GM12878 (cell line): ENCODE results near the gene CDC42BPB. TPM values are rescaled to one million over a fixed set of nuclear protein-coding genes. Genes with fewer than 3 reads are reported as not detected.

Source experiments
- E2F4 ChIP-seq: IDR thresholded peaks from 2 replicates; pipeline ENCODE4 v1.6.1; 2012; ENCODE audit warnings: low read depth, low read length, improper control_type of control experiment
- E2F8 ChIP-seq: fragments of 450-650 bp; IDR thresholded peaks from 2 replicates; pipeline ENCODE4 v1.6.1; 2018; ENCODE audit warnings: mild to moderate bottlenecking, low read depth, moderate library complexity; ENCODE audit not compliant: partially characterized antibody
- ETV6 ChIP-seq, 2 experiments: fragments of 450-650 bp in 1 of 2; IDR thresholded peaks in 1 of 2; conservative IDR thresholded peaks in 1 of 2; 2 replicates each; pipeline ENCODE4 v1.6.1; 2014; ENCODE audit warnings: antibody characterized with exemption in 1 of 2, borderline replicate concordance in 1 of 2, low read depth in 1 of 2, mild to moderate bottlenecking in 1 of 2, moderate library complexity in 1 of 2
- IRF3 ChIP-seq: fragments of 450-650 bp; IDR thresholded peaks from 2 replicates; pipeline ENCODE4 v1.6.1; 2014; ENCODE audit warnings: mild to moderate bottlenecking
- MTA3 ChIP-seq: IDR thresholded peaks from 2 replicates; pipeline ENCODE4 v1.6.1; 2012; ENCODE audit warnings: low read length, inconsistent platforms, borderline replicate concordance
- MXI1 ChIP-seq: fragments of 150-350 bp; IDR thresholded peaks from 2 replicates; pipeline ENCODE4 v1.6.1; 2011; ENCODE audit warnings: low read depth, mild to moderate bottlenecking, inconsistent platforms, low read length, improper control_type of control experiment
- NFXL1 ChIP-seq: fragments of 450-650 bp; IDR thresholded peaks from 2 replicates; pipeline ENCODE4 v1.6.1; 2017; ENCODE audit warnings: antibody characterized with exemption, mild to moderate bottlenecking, borderline replicate concordance
- NFYB ChIP-seq: IDR thresholded peaks from 2 replicates; pipeline ENCODE4 v1.6.1; 2011; ENCODE audit warnings: low read depth, mild to moderate bottlenecking, low read length, improper control_type of control experiment, moderate library complexity; ENCODE audit not compliant: insufficient read depth
- NR2C1 ChIP-seq: fragments of 450-650 bp; IDR thresholded peaks from 2 replicates; pipeline ENCODE4 v1.6.1; 2017; ENCODE audit warnings: antibody characterized with exemption, mild to moderate bottlenecking, moderate library complexity
- NRF1 ChIP-seq: conservative IDR thresholded peaks from 2 replicates; pipeline ENCODE4 v1.6.1; 2011; ENCODE audit warnings: mild to moderate bottlenecking, low read depth, low read length, improper control_type of control experiment
- POLR2AphosphoS5 ChIP-seq: IDR thresholded peaks from 2 replicates; pipeline ENCODE4 v1.6.1; 2011; ENCODE audit warnings: mild to moderate bottlenecking, low read length, inconsistent platforms
- SIX5 ChIP-seq: IDR thresholded peaks from 2 replicates; pipeline ENCODE4 v1.6.1; 2011; ENCODE audit warnings: mild to moderate bottlenecking, low read depth, low read length, moderate library complexity; ENCODE audit not compliant: severe bottlenecking
- SKIL ChIP-seq: fragments of 450-650 bp; IDR thresholded peaks from 2 replicates; pipeline ENCODE4 v1.6.1; 2017; ENCODE audit warnings: mild to moderate bottlenecking, low read depth, inconsistent platforms; ENCODE audit not compliant: poor library complexity, severe bottlenecking
- SP1 ChIP-seq: IDR thresholded peaks from one replicate; pipeline ENCODE4 v1.6.1; 2011; ENCODE audit warnings: low read depth, low read length
- SRF ChIP-seq, 2 experiments: IDR thresholded peaks; 2 replicates each; pipeline ENCODE4 v1.6.1; 2011; ENCODE audit warnings: low read depth in 2 of 2, low read length in 2 of 2, mild to moderate bottlenecking in 1 of 2, moderate library complexity in 1 of 2
- ZBTB11 ChIP-seq: fragments of 450-650 bp; formaldehyde crosslinking; IDR thresholded peaks from 2 replicates; pipeline ENCODE4 v1.5.0; 2022; ENCODE audit warnings: mild to moderate bottlenecking, missing genetic modification characterization
- ZNF274 ChIP-seq: IDR thresholded peaks from one replicate; pipeline ENCODE4 v1.8.0; 2011; ENCODE audit not compliant: insufficient read length, insufficient read depth
- ZNF622 ChIP-seq: fragments of 450-650 bp; IDR thresholded peaks from 2 replicates; pipeline ENCODE4 v1.6.1; 2017; ENCODE audit warnings: mild to moderate bottlenecking, inconsistent platforms
- polyA plus RNA-seq, 11 experiments: library from polyadenylated mRNA; depleted of rRNA in 4 of 11; unstranded in 6 of 11; stranded (reverse) in 5 of 11; fragments of >200 nt; fragmentation: Nextera tagmentation in 4 of 11; fragmentation: Illumina TruSeq in 1 of 11; extraction: Ambion mirVana in 4 of 11; extraction: Trizol in 1 of 11; gene quantifications; 1 replicate in 1 of 11; 2 replicates in 10 of 11; pipeline versions ENCODE4 v1.2.1 to v1.2.3, GENCODE V29; 2011 to 2016; ENCODE audit warnings: inconsistent platforms in 2 of 11, missing spikeins in 2 of 11, low read depth in 1 of 11
- total RNA-seq, 4 experiments: library from RNA; depleted of rRNA in 3 of 4; stranded (reverse); fragments of >200 nt in 3 of 4; fragmentation: Illumina TruSeq in 1 of 4; extraction: Trizol in 1 of 4; gene quantifications; 2 replicates each; pipeline versions ENCODE4 v1.2.1 to v1.2.3, GENCODE V29; 2013 to 2021

CDC42BPB gene
- total and polyA plus RNA-seq, 10 of the 15 experiments (the other 5 are each of a cell fraction or from before 2014, with no cell fraction given), result 0.42 to 22.1 (median 13.3) TPM

- no peak for TF ChIP-seq E2F4
- no peak for TF ChIP-seq NRF1
- no peak for TF ChIP-seq ZBTB11 (CRISPR knock-in tag)
- TF ChIP-seq SIX5, result no peak
- TF ChIP-seq E2F8, result no peak
- peak; percentile 84 for TF ChIP-seq POLR2AphosphoS5
- peak; percentile 58; the same call in 1 of the 2 replicates for TF ChIP-seq MXI1
- TF ChIP-seq SP1, result no peak
- TF ChIP-seq SRF (IDR thresholded peaks at IDR 0.05; ENCODE audit: low read depth in 2 of 2, low read length in 2 of 2), result 0 out of 4 replicates have a peak, but pooled peaks of 1 of the 2 experiments have one; percentile 51
- TF ChIP-seq ZNF622, result no peak
- TF ChIP-seq NR2C1, result no peak
- TF ChIP-seq NFYB, result no peak
- no peak for TF ChIP-seq NFXL1
- TF ChIP-seq IRF3, result no peak
- no peak; a peak in 1 of 4 replicates for TF ChIP-seq ETV6 (conservative IDR thresholded peaks at IDR 0.05 in 1 of 2, IDR thresholded peaks at IDR 0.05 in 1 of 2; ENCODE audit: borderline replicate concordance in 1 of 2, low read depth in 1 of 2)
- TF ChIP-seq MTA3, result peak; percentile 74
- TF ChIP-seq ZNF274, result no peak
- TF ChIP-seq SKIL, result peak; percentile 80
Measured at GRCh38 chr14:102901633-102902032, 155.7 kb downstream of the CDC42BPB start (continued).
